ENCODE measurements around the gene MOBP. TPM values are rescaled to one million over a fixed set of nuclear protein-coding genes. Genes with fewer than 3 reads are reported as not detected.

The MOBP gene
- total and polyA plus RNA-seq, 2 of the 4 experiments (the other 2 are of a cell fraction) = not detected

DNA sequence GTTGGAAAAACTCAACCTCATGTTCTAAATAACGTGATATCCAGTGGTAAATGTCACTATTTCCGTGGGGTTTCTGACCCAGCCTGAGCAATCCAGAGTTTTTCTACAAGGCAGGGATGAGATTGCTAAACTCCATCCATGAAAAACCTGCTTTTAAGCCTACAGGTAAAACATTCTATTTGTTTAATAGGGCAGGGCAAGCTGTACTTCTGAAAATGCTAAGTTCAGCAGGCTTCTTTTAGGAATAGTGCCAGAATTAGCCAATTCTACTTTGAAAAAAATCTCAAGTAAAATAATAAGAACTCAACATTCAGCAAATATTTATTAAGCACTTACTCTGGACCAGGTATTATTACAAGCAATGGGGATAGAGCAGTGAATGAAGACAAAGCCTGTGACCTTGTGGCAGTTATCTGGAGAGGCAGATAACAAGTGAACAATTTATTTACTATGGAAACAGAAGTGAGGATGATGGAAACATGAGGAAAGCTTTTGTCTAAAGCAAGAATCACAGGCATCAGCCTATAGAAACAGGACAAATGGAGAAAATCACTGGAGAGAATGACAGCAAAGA is 47.7 kb upstream of the MOBP start:
- Histone ChIP-seq H3K56ac (ENCODE audit: extremely low read depth, insufficient read depth, low read length) (no peak overlapping the region), H3K4me2 (ENCODE audit: low read depth, low read length) (no peak overlapping the region), H4K20me1 (ENCODE audit: insufficient read depth, low read length) (no peaks in the 10 kb centered on the region; the same call in 1 of the 2 replicates), H3K4me1 (ENCODE audit: control insufficient read depth, insufficient read depth, low read length) (no peaks in the 10 kb centered on the region), H3K4ac (ENCODE audit: low read depth, low read length) (no peak overlapping the region), H3K18ac (ENCODE audit: low read depth, low read length) (no peak overlapping the region), H3K14ac (replicated peaks; ENCODE audit: low read depth, low read length) (no peak overlapping the region), H2AK9ac (replicated peaks; ENCODE audit: low read depth, low read length, poor library complexity) (no peak overlapping the region), H3K9me1 (ENCODE audit: insufficient read depth, low read length) (no peaks in the 10 kb centered on the region; the same call in 1 of the 2 replicates), H3K9ac (ENCODE audit: low read depth, low read length) (no peak overlapping the region), H2BK5ac (ENCODE audit: low read depth, low read length, poor library complexity, severe bottlenecking) (no peak overlapping the region), H3K9me3 (ENCODE audit: control insufficient read depth, insufficient read depth, low read length) (no peaks in the 10 kb centered on the region), H2BK20ac (ENCODE audit: low read depth, low read length) (no peak overlapping the region), H4K5ac (ENCODE audit: low read depth, low read length) (no peak overlapping the region), H2BK15ac (ENCODE audit: low read depth, low read length) (no peak overlapping the region), H3K27me3 (ENCODE audit: control insufficient read depth, insufficient read depth, low read length) (no peaks in the 10 kb centered on the region), H3K27ac (ENCODE audit: insufficient read depth, low read length) (no peak overlapping the region), H3K36me3 (ENCODE audit: control insufficient read depth, insufficient read depth, low read length) (no peaks in the 10 kb centered on the region), H2BK120ac (ENCODE audit: low read depth, low read length) (no peak overlapping the region), H2AFZ (replicated peaks; ENCODE audit: low read length, poor library complexity) (no peak overlapping the region), H3K4me3 (ENCODE audit: insufficient read depth, low read depth, low read length) (no peak overlapping the region), H4K8ac (ENCODE audit: low read depth in 2 of 2, low read length in 2 of 2) (no peak overlapping the region), H4K91ac (ENCODE audit: insufficient read depth, low read depth, low read length) (no peak overlapping the region), H3K79me1 (ENCODE audit: low read depth in 1 of 2, low read length in 2 of 2) (no peaks in the 10 kb centered on the region), H2AK5ac (ENCODE audit: low read depth, low read length) (no peak overlapping the region), H3K23ac (ENCODE audit: low read depth, low read length) (no peak overlapping the region)
- BruUV-seq (replicated peaks) = no TSS peak
- WGBS, 2 experiments (ENCODE audit: extremely low coverage in 2 of 2, insufficient read length in 1 of 2) = no CpG with 5 or more reads among the region's 2 CpGs
- intact Hi-C loops (cut with micrococcal nuclease) = no loop called here
- ATAC-seq (ENCODE audit: low read depth) = no peak
- ChIA-PET CTCF (no interaction called here), POLR2A (ENCODE audit: unreplicated experiment) (no interaction called here)
- DNase-seq = no peak
- no peak for TF ChIP-seq POLR2A (IDR thresholded peaks at IDR 0.05; ENCODE audit: low read depth, low read length)
- TF ChIP-seq MAZ (IDR thresholded peaks at IDR 0.05; ENCODE audit: borderline replicate concordance, low read depth, low read length) = no peak
- TF ChIP-seq SMC3 (IDR thresholded peaks at IDR 0.05; ENCODE audit: low read depth, low read length) = no peak
- no peak for TF ChIP-seq BHLHE40 (IDR thresholded peaks at IDR 0.05; ENCODE audit: low read depth, low read length)
- TF ChIP-seq RCOR1 (IDR thresholded peaks at IDR 0.05; ENCODE audit: insufficient replicate concordance, low read length) = no peak
- TF ChIP-seq, protein P1, sequence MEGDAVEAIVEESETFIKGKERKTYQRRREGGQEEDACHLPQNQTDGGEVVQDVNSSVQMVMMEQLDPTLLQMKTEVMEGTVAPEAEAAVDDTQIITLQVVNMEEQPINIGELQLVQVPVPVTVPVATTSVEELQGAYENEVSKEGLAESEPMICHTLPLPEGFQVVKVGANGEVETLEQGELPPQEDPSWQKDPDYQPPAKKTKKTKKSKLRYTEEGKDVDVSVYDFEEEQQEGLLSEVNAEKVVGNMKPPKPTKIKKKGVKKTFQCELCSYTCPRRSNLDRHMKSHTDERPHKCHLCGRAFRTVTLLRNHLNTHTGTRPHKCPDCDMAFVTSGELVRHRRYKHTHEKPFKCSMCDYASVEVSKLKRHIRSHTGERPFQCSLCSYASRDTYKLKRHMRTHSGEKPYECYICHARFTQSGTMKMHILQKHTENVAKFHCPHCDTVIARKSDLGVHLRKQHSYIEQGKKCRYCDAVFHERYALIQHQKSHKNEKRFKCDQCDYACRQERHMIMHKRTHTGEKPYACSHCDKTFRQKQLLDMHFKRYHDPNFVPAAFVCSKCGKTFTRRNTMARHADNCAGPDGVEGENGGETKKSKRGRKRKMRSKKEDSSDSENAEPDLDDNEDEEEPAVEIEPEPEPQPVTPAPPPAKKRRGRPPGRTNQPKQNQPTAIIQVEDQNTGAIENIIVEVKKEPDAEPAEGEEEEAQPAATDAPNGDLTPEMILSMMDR (conservative IDR thresholded peaks at IDR 0.05; ENCODE audit: low read depth, low read length) = no peak
- TF ChIP-seq NFE2L2 (IDR thresholded peaks at IDR 0.05; ENCODE audit: low read depth, low read length) = no peak
- TF ChIP-seq FOS (IDR thresholded peaks at IDR 0.05; ENCODE audit: low read depth, low read length) = no peak
- TF ChIP-seq RAD21 (IDR thresholded peaks at IDR 0.05; ENCODE audit: low read length) = no peak
- TF ChIP-seq, protein P2, sequence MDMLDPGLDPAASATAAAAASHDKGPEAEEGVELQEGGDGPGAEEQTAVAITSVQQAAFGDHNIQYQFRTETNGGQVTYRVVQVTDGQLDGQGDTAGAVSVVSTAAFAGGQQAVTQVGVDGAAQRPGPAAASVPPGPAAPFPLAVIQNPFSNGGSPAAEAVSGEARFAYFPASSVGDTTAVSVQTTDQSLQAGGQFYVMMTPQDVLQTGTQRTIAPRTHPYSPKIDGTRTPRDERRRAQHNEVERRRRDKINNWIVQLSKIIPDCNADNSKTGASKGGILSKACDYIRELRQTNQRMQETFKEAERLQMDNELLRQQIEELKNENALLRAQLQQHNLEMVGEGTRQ (IDR thresholded peaks at IDR 0.05; ENCODE audit: low read depth, low read length) = no peak
- no peak for TF ChIP-seq MAFK (IDR thresholded peaks at IDR 0.05; ENCODE audit: low read depth, low read length)
- TF ChIP-seq, protein P3, sequence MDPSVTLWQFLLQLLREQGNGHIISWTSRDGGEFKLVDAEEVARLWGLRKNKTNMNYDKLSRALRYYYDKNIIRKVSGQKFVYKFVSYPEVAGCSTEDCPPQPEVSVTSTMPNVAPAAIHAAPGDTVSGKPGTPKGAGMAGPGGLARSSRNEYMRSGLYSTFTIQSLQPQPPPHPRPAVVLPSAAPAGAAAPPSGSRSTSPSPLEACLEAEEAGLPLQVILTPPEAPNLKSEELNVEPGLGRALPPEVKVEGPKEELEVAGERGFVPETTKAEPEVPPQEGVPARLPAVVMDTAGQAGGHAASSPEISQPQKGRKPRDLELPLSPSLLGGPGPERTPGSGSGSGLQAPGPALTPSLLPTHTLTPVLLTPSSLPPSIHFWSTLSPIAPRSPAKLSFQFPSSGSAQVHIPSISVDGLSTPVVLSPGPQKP (IDR thresholded peaks at IDR 0.05; ENCODE audit: borderline replicate concordance, low read depth, low read length) = no peak
- no peak for TF ChIP-seq CHD1 (IDR thresholded peaks at IDR 0.05; ENCODE audit: low read depth, low read length)
- no peak for TF ChIP-seq CEBPB (IDR thresholded peaks at IDR 0.05; ENCODE audit: low read depth, low read length)
- TF ChIP-seq RFX5 (IDR thresholded peaks at IDR 0.05; ENCODE audit: low read depth, low read length) = no peak
- TF ChIP-seq MXI1 (IDR thresholded peaks at IDR 0.05; ENCODE audit: borderline replicate concordance, low read depth, low read length) = no peak
- in situ Hi-C loops (cut with MboI; ENCODE audit: low sequenced_read_pairs) = no loop called here
- dilution Hi-C loops (cut with HindIII; ENCODE audit: low sequenced_read_pairs, unreplicated experiment) = no loop called here
